Vagina (tissue), 2 donors: ENCODE data around the gene ACSS2. TPM values are rescaled to one million over a fixed set of nuclear protein-coding genes. Genes with fewer than 3 reads are reported as not detected.

ENCODE experiments used
- DNase-seq, 2 donors: peaks; one replicate each; pipeline ENCODE4 v3.0.0-alpha.2; 2017; ENCODE audit errors: extremely low spot score in 2 of 2
- H3K27ac ChIP-seq: fragments of 200-600 bp; sonication (generic); one replicate; pipeline ENCODE4 v1.5.1; 2019
- H3K27me3 ChIP-seq: fragments of 200-600 bp; sonication (generic); one replicate; pipeline ENCODE4 v1.5.1; 2019
- H3K36me3 ChIP-seq, 2 donors: fragments of 200-600 bp; sonication (generic); one replicate each; pipeline ENCODE4 v1.5.1; 2017 to 2019
- H3K4me1 ChIP-seq: fragments of 200-600 bp; sonication (generic); one replicate; pipeline ENCODE4 v1.5.1; 2019
- H3K4me3 ChIP-seq, 2 donors: fragments of 200-600 bp; sonication (generic); 1 replicate in 1 of 2; 2 replicates in 1 of 2; pipeline ENCODE4 v1.5.1; 2016 to 2019
- H3K9me3 ChIP-seq: fragments of 200-600 bp; sonication (generic); one replicate; pipeline ENCODE4 v1.5.1; 2019
- POLR2A ChIP-seq, 2 donors: fragments of 450-650 bp; IDR thresholded peaks; one replicate each; pipeline ENCODE4 v1.6.1; 2017; ENCODE audit warnings: antibody characterized with exemption in 2 of 2, mild to moderate bottlenecking in 2 of 2, moderate library complexity in 2 of 2
- POLR2AphosphoS5 ChIP-seq, 2 donors: sonication (generic); formaldehyde crosslinking; IDR thresholded peaks; one replicate each; pipeline ENCODE4 v1.9.0; 2017; ENCODE audit warnings: antibody characterized with exemption in 2 of 2, mild to moderate bottlenecking in 2 of 2, low read depth in 1 of 2; ENCODE audit not compliant: insufficient read depth in 1 of 2
- intact Hi-C: fragments of 100-400 bp; cut with DNase I; formaldehyde crosslinking; loops from one replicate; pipeline ENCODE4 v1.15.1; 2023
- total RNA-seq: library from RNA; depleted of rRNA; stranded (reverse); fragments of >200 nt; gene quantifications from one replicate; pipeline ENCODE4 v1.2.3, GENCODE V29; 2016
- TF ChIP-seq, protein P1 (sequence below), 3 experiments: fragments of 450-650 bp in 2 of 3; fragments of 200-600 bp in 1 of 3; sonication (generic) in 1 of 3; IDR thresholded peaks; one replicate each; pipeline ENCODE4 v1.5.1; 2017 to 2019; ENCODE audit warnings: antibody characterized with exemption in 3 of 3, mild to moderate bottlenecking in 2 of 3, moderate library complexity in 2 of 3

Gene ACSS2
- total RNA-seq, 1 donor from 2014 or later = 56.2 TPM

DNA sequence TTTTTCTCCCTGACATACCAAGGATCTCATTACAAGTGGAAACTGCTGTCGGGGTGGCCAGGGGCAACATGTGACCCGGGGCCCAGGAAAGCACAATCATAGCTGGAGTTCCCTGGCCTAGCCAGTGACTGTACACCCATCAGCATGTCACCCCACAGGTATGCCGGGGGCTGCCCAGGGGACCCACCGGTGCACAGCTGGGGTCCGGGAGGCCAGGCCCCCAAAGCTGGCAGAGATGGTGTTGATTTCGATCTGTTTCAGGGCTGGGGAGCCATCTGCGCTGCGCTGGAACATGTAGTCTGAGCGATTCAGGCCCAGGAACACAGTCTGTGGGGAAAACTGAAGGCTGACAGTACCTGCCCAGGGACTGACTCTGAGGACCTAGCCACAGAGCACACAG lies 65.9 kb downstream of the ACSS2 start:
- TF ChIP-seq, protein P1, sequence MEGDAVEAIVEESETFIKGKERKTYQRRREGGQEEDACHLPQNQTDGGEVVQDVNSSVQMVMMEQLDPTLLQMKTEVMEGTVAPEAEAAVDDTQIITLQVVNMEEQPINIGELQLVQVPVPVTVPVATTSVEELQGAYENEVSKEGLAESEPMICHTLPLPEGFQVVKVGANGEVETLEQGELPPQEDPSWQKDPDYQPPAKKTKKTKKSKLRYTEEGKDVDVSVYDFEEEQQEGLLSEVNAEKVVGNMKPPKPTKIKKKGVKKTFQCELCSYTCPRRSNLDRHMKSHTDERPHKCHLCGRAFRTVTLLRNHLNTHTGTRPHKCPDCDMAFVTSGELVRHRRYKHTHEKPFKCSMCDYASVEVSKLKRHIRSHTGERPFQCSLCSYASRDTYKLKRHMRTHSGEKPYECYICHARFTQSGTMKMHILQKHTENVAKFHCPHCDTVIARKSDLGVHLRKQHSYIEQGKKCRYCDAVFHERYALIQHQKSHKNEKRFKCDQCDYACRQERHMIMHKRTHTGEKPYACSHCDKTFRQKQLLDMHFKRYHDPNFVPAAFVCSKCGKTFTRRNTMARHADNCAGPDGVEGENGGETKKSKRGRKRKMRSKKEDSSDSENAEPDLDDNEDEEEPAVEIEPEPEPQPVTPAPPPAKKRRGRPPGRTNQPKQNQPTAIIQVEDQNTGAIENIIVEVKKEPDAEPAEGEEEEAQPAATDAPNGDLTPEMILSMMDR (IDR thresholded peaks at IDR 0.05) = no peak
- TF ChIP-seq POLR2A (IDR thresholded peaks at IDR 0.05) = no peak
- H3K4me3 ChIP-seq = no peak overlapping the region
- H3K27ac ChIP-seq = no peak overlapping the region
- H3K9me3 ChIP-seq = no peaks in the 10 kb centered on the region
- no peaks in the 10 kb centered on the region for H3K27me3 ChIP-seq
- no peak for DNase-seq
- peaks cover 5% of the 10 kb centered on the region for H3K4me1 ChIP-seq
- H3K36me3 ChIP-seq = peaks cover 0 to 29% of the 10 kb centered on the region in 2 donors
- intact Hi-C loops = no loop called here

DNA sequence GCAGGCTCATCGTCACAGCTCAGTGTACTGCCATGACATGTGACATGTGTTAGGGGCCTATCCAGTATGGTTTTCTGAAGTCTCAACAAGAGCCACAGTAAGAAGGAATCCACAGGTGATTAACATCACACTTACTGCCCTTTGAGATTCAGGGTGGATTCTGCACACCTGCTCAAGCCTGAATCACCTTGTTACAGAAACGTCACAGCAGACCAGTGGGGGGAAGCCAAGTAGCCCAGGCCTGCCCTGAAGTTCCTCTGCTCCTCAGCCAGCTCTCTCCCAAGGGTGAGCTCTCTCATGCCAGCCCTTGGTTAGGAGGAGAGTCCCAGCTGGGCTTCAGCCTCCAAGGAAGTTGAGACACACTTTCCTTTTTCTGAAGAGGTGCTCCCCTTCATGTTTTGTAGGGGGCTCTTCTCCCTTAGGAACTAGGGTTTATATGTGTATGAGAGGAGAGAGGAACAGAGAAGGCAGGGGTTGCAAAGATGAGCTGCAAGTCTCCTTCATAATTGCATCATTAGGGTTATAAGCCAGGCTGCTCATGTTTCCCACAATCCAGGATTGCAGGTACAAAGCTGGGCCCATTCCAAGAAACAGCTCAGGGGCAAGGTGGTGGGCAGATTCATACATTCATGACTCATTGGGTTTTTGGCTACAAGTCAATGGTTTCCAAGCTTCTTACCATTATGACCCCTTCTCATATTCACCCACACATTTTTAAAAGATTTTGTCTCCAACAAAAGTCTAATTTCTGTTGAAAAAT lies 67.6 kb downstream of the ACSS2 start:
- intact Hi-C loops = no loop called here
- no peaks in the 10 kb centered on the region for H3K9me3 ChIP-seq
- TF ChIP-seq POLR2A (IDR thresholded peaks at IDR 0.05) = no peak
- no peak for TF ChIP-seq POLR2AphosphoS5 (IDR thresholded peaks at IDR 0.05; ENCODE audit: insufficient read depth in 1 of 2, low read depth in 1 of 2)
- TF ChIP-seq, protein P1 (IDR thresholded peaks at IDR 0.05) = no peak
- no peaks in the 10 kb centered on the region for H3K27me3 ChIP-seq
- H3K36me3 ChIP-seq = peaks cover 0 to 29% of the 10 kb centered on the region in 2 donors
- no peak overlapping the region for H3K4me3 ChIP-seq
- H3K27ac ChIP-seq = no peak overlapping the region
- no peak for DNase-seq
- peaks cover 5% of the 10 kb centered on the region for H3K4me1 ChIP-seq

- Histone ChIP-seq H3K4me3 (no peak overlapping the region), H3K9me3 (no peaks in the 10 kb centered on the region), H3K4me1 (peaks cover 5% of the 10 kb centered on the region), H3K36me3 (peaks cover 0 to 29% of the 10 kb centered on the region in 2 donors), H3K27me3 (no peaks in the 10 kb centered on the region), H3K27ac (no peak overlapping the region)
- TF ChIP-seq, protein P1 (IDR thresholded peaks at IDR 0.05) = no peak
- TF ChIP-seq POLR2AphosphoS5 (IDR thresholded peaks at IDR 0.05; ENCODE audit: insufficient read depth in 1 of 2, low read depth in 1 of 2) = no peak
- no peak for TF ChIP-seq POLR2A (IDR thresholded peaks at IDR 0.05)
- no peak for DNase-seq
- intact Hi-C loops = no loop called here
Observed at GRCh38 chr20:34945315-34946077, 69.1 kb downstream of the ACSS2 start.

DNA sequence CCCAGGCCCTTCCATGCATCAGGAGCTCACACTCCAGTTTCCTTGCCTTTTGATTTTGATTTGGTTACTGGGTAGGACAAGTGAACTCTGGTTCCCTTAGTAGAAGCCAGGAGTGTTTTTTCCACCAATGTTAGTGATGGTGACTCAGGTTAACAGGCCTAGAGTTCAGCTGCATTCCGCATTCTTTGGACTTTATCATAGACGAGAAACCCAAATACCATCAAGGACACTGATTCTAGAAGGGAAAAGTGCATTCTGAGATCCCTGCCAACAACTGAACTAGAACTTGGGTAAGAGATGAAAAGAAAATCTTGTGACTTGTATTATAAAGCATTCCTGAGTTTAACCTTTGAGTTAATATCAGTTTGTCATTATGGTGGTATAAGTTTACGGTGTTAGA lies 70.2 kb downstream of the ACSS2 start:
- no peak overlapping the region for H3K27ac ChIP-seq
- DNase-seq = no peak
- no peak overlapping the region for H3K4me3 ChIP-seq
- no peaks in the 10 kb centered on the region for H3K9me3 ChIP-seq
- peaks cover 0 to 25% of the 10 kb centered on the region in 2 donors for H3K36me3 ChIP-seq
- H3K27me3 ChIP-seq = no peaks in the 10 kb centered on the region
- intact Hi-C loops = no loop called here
- peaks cover 5% of the 10 kb centered on the region for H3K4me1 ChIP-seq
- TF ChIP-seq POLR2AphosphoS5 (IDR thresholded peaks at IDR 0.05; ENCODE audit: insufficient read depth in 1 of 2, low read depth in 1 of 2) = no peak
- TF ChIP-seq POLR2A (IDR thresholded peaks at IDR 0.05) = no peak
- TF ChIP-seq, protein P1 (IDR thresholded peaks at IDR 0.05) = no peak

DNA sequence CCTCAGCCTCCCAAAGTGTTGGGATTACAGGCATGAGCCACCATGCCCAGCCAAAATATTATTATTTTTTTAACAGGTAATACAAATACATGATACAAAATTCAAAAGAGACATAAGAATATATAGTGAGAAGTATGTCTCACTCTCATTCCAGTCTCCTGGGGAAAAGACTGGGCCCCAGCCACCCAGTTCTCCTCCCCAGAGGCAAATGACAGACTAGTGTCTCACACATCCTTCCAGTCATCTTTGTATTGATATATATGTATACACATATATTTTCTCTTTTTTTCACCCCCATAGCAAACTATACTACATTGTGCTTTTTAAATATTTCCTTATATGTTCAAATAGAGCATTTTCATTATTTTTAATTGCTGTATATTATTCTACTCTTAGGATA lies 70.9 kb downstream of the ACSS2 start:
- DNase-seq = no peak
- intact Hi-C loops = no loop called here
- Histone ChIP-seq H3K36me3 (peaks cover 0 to 18% of the 10 kb centered on the region in 2 donors), H3K27me3 (no peaks in the 10 kb centered on the region), H3K4me3 (no peak overlapping the region), H3K9me3 (no peaks in the 10 kb centered on the region), H3K27ac (no peak overlapping the region), H3K4me1 (peaks cover 5% of the 10 kb centered on the region)
- TF ChIP-seq, protein P1 (IDR thresholded peaks at IDR 0.05) = no peak
- TF ChIP-seq POLR2AphosphoS5 (IDR thresholded peaks at IDR 0.05; ENCODE audit: insufficient read depth in 1 of 2, low read depth in 1 of 2) (no peak), POLR2A (IDR thresholded peaks at IDR 0.05) (no peak)
